ENCODE measurements around the gene PSMD14. TPM values are rescaled to one million over a fixed set of nuclear protein-coding genes. Genes with fewer than 3 reads are reported as not detected.
A peak's percentile ranks its signal among the peaks of the same experiment; 100 is the strongest.
"Not testable (repeated sequence)": the region's sequence is repeated elsewhere in the genome, so short reads cannot be mapped to it uniquely, and the experiment has no call there.

Gene PSMD14
- 10 to 100 TPM; 18.9 to 56.2 (median 34.8) TPM for total RNA-seq

DNA sequence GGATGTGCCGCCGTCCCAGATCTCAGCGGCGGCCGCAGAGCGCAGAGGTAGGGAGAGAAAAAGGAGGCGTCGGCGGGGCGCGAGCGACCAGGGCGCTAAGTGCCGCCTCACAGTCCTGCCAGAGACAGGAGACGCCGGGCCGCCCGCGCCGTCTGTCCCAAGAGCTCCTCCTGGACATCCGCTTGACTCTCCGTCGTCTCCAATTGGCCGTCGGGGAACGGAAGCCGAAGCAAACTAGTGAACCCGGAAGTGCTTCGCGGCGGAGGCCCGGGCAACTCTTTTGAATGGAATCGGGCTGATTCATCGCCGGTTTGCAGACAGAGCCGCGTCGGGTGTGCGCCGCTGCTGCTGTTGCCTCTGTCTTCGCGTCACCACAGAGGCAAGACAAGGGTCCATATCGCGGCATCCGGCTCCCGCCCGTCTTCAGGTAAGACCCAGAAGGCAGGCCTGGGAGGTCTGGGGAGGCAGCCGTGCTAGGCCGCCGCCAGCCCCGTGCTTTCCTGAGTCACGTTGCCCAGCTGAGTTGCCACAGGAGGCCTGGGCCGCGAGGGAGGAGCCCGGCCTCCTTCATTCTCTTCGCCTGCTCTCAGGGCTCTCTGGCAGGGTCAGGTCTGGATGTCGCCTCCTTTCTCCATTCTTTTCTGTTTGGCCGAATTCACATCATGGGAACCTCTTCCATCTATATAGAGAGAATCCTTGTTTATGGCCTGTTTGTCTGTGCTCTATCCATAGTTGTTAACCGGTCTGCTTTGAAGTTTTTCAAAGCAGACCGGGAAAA is at the start of gene PSMD14:
Gene PSMD14, plus strand, starts transcription at position 248 of the 778 bp plus-strand sequence. CDS start 10,401 bp downstream, outside the sequence.
- DNase-seq = peak; percentile 95 to 97
- Histone ChIP-seq H3K4me3 (peak within 1 kb of the TSS; percentile 50 to 84 (median 69)), H3K27me3 (no peaks in the 10 kb centered on the region), H3K9me3 (peaks cover 0 to 2% (median 0%) of the 10 kb centered on the region in 4 donors), H3K27ac (peak within 1 kb of the TSS; percentile 85 to 88 (median 86)), H3K4me1 (peaks cover 0 to 31% (median 14%) of the 10 kb centered on the region in 4 donors), H3K36me3 (no peaks in the 10 kb centered on the region)
- TF ChIP-seq EP300 (IDR thresholded peaks at IDR 0.05) (peak in 1 of 4 donors; percentile 0), POLR2AphosphoS5 (IDR thresholded peaks at IDR 0.05) (peak; percentile 77 to 82), POLR2A (IDR thresholded peaks at IDR 0.05) (peak in 2 of 4 donors; percentile 60 to 81)
- TF ChIP-seq, protein P1, sequence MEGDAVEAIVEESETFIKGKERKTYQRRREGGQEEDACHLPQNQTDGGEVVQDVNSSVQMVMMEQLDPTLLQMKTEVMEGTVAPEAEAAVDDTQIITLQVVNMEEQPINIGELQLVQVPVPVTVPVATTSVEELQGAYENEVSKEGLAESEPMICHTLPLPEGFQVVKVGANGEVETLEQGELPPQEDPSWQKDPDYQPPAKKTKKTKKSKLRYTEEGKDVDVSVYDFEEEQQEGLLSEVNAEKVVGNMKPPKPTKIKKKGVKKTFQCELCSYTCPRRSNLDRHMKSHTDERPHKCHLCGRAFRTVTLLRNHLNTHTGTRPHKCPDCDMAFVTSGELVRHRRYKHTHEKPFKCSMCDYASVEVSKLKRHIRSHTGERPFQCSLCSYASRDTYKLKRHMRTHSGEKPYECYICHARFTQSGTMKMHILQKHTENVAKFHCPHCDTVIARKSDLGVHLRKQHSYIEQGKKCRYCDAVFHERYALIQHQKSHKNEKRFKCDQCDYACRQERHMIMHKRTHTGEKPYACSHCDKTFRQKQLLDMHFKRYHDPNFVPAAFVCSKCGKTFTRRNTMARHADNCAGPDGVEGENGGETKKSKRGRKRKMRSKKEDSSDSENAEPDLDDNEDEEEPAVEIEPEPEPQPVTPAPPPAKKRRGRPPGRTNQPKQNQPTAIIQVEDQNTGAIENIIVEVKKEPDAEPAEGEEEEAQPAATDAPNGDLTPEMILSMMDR (IDR thresholded peaks at IDR 0.05) = peak in 1 of 6 experiments; percentile 24
- whole genome bisulfite sequencing, 2 donors = 0 to 1% methylated on average over 26 to 57 of the region's 60 CpGs
- peak; percentile 98 to 99 for ATAC-seq (ENCODE audit: low FRiP score in 2 of 2)

DNA sequence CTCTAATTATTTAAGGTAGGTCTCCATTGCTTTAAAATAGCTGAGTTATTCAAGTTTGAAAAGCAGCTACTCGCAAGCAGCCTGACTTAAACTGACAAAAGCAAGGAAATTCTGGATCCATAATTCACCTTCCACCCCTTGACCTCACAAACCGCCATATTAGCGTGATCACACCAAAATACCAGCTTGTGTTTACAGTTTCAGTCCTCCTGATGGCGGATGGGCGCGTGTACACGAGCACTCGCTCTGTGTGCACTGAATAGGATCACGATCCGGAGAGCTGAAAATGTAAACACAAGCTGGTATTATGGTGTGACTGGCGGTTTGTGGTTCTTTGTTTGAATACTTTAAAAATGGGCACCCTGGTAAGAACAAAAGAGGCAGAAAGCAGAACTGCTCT is 42.4 kb upstream of the PSMD14 start:
- DNase-seq (no peak), ATAC-seq (ENCODE audit: low FRiP score in 2 of 2) (no peak)
- Histone ChIP-seq H3K4me1 (no peaks in the 10 kb centered on the region), H3K27ac (no peak overlapping the region), H3K9me3 (no peaks in the 10 kb centered on the region), H3K4me3 (no peak overlapping the region), H3K36me3 (no peaks in the 10 kb centered on the region), H3K27me3 (no peaks in the 10 kb centered on the region)
- 91 to 93% methylated on average over 11 of the region's 11 CpGs for WGBS, 2 donors
- TF ChIP-seq, protein P1 (IDR thresholded peaks at IDR 0.05) = no peak
- TF ChIP-seq EP300 (IDR thresholded peaks at IDR 0.05) (no peak), POLR2AphosphoS5 (IDR thresholded peaks at IDR 0.05) (no peak), POLR2A (IDR thresholded peaks at IDR 0.05) (no peak)

DNA sequence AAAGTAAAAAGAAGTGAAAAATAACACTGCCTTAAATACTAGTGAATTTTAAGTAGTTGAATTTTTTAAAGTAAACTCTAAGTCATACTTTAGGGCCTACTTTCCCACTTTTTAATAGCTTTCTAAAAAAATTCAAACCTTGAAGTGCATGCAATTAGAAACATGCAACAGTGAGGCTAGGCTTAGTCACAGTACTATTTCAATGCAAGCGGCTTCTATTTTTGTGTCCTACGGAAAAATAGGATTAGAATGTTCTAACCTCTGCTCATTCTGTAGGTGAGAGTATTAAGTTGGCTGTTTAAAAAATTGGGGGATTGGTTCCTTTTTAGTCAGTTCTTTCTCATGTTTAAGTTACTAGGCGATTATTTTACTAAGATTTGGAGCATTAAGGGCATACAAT is 39.1 kb upstream of the PSMD14 start:
- ATAC-seq (ENCODE audit: low FRiP score in 2 of 2) = no peak

DNA sequence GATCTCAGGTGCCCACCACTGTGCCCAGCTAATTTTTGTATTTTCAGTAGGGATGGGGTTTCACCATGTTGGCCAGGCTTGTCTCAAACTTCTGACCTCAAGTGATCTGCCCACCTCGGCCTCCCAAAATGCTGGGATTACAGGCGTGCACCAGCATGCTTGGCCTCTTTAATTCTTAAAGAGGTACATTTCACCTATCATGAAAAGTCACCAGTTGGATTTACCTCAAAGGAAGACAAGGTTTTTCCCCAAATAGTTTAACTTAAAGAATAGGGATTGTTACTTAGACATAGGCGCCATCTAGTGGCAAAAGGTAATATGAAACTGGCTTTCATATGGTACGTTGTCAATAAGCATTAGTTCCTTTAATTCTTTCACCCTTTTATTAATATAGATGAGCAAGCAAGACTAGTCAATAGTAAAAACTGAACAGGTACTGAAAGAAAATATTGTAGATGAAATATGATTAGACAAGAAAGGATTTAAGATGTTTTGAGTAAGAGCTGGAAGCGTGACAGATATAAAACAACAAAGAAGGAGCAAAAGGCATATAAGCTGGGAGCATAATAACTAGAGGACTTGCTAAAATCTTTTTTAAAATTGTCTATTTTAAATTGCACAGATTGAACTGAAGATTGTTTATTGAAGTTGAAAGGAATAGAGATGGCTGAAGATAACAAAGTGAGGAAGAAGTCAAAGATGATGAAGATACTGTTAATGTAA is 35.0 kb upstream of the PSMD14 start:
- Histone ChIP-seq H3K36me3 (no peaks in the 10 kb centered on the region), H3K4me3 (no peak overlapping the region), H3K27me3 (no peaks in the 10 kb centered on the region), H3K4me1 (no peaks in the 10 kb centered on the region), H3K27ac (no peak overlapping the region), H3K9me3 (peaks cover 0 to 3% (median 0%) of the 10 kb centered on the region in 4 donors)
- no peak for DNase-seq
- TF ChIP-seq EP300 (IDR thresholded peaks at IDR 0.05) = no peak
- TF ChIP-seq, protein P1 (IDR thresholded peaks at IDR 0.05) = peak; percentile 43 to 72 (median 62)
- no peak for TF ChIP-seq POLR2A (IDR thresholded peaks at IDR 0.05)
- WGBS, 2 donors = 43 to 52% methylated on average over 5 of the region's 5 CpGs
- peak in 1 of 2 donors; percentile 60 for ATAC-seq (ENCODE audit: low FRiP score in 2 of 2)

More for the DNA sequence above, 39.1 kb upstream of the PSMD14 start:
- TF ChIP-seq, protein P1 (IDR thresholded peaks at IDR 0.05) = no peak
- Histone ChIP-seq H3K36me3 (no peaks in the 10 kb centered on the region), H3K27me3 (no peaks in the 10 kb centered on the region), H3K4me1 (no peaks in the 10 kb centered on the region), H3K27ac (no peak overlapping the region), H3K9me3 (peaks cover 0 to 3% (median 0%) of the 10 kb centered on the region in 4 donors), H3K4me3 (no peak overlapping the region)
- DNase-seq = no peak
- WGBS, 2 donors = 94 to 95% methylated on average over 3 of the region's 3 CpGs

DNA sequence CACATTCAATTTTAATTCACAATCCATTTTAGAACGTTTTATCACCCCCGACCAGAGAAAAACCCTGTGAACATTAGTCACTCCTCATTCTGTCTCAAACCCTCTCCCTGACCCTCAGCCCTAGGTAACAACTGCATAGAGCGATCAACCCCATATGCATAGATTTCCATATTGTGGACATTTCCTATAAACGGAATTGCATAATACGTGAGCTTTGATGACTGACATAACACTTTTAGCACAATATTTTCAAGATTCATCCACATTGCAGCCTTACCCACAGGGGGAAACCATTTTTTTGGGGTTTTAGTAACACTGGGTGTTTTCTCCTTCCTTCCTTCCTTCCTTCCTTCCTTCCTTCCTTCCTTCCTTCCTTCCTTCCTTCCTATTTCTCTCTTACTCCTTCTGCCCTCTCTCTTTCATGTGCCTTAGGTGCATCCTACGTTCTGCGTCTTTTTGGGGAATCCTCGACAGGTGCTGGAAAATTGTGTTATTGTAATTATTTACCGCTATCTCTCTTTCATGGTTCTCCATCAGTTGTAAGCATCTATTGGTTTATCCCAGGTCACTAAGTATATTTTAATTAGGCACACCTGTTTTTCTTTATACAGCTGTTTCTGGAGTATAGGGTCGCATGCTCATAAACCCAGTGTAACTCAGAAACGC is 29.5 kb upstream of the PSMD14 start:
- not testable (repeated sequence) for H3K27me3 ChIP-seq; H3K4me3 ChIP-seq; H3K4me1 ChIP-seq; H3K36me3 ChIP-seq; H3K9me3 ChIP-seq; DNase-seq; ATAC-seq (ENCODE audit: low FRiP score in 2 of 2); H3K27ac ChIP-seq
- 69 to 70% methylated on average over 11 of the region's 11 CpGs for WGBS, 2 donors

DNA sequence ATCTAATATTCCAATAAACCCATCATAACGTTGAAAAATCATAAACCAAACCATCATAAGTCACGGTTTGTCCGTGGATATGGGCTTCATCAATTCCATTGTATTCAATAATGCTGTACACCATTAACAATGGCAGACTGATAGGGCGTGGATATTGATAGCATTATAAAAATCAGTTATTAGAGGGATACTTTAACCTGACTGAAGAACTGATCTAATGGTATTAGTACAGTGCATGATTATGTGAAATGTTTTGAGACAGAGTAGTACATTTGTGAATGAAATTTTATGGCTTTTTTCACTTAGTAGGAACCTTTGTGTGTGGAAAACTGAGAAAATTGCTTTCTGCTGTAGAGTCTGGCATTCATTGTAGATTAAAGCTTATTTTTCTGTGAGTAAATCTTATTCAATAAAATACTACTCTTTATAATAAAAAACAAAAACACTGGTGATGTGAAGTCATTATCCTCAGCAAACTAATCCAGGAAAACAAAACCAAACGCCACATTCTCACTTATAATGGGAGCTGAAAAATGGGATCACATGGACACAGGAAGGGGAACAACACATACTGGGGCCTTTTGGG is 28.9 kb upstream of the PSMD14 start:
- not testable (repeated sequence) for H3K4me3 ChIP-seq; H3K36me3 ChIP-seq; DNase-seq; H3K4me1 ChIP-seq; H3K27ac ChIP-seq; H3K9me3 ChIP-seq; H3K27me3 ChIP-seq; ATAC-seq (ENCODE audit: low FRiP score in 2 of 2)
- WGBS, 2 donors = 78 to 79% methylated on average over 5 of the region's 5 CpGs

DNA sequence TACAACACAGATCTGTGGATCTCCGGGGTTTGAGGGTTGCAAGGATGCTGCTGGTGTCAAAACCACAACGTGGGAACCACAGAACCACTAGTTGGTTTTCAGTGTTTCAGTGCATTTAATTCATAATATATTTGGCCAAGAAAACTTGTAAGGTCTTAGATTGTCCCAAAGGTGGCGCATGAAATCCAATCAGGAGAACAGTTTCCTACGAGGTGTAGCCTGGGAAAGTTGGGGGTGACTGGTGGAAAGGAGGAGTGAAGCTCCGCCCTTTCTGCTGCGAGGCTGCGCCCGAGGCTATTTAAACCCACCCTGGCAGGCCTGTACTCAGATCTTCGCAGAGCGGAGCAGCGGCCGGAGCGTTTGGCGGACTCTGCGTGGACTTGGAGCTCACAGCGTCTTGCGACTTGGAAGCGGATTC is 27.3 kb upstream of the PSMD14 start:
- not testable (repeated sequence) for ATAC-seq (ENCODE audit: low FRiP score in 2 of 2); H3K36me3 ChIP-seq

More for the DNA sequence above, 27.3 kb upstream of the PSMD14 start:
- not testable (repeated sequence) for H3K4me3 ChIP-seq, H3K9me3 ChIP-seq, H3K4me1 ChIP-seq, H3K27me3 ChIP-seq, H3K27ac ChIP-seq
- peak; percentile 70 to 94 for DNase-seq
- 80 to 83% methylated on average over 18 of the region's 18 CpGs for WGBS, 2 donors

Data from upper lobe of left lung (tissue), 6 donors.